Neutrophil (primary cell): Measurements from ENCODE around the gene C20orf204.

ENCODE experiments used
- H3K27ac ChIP-seq: fragments of 200-600 bp; sonication (generic); 2 replicates; pipeline ENCODE4 v1.5.1; 2016; ENCODE audit warnings: mild to moderate bottlenecking, moderate library complexity
- H3K27me3 ChIP-seq: fragments of 200-600 bp; sonication (generic); 2 replicates; pipeline ENCODE4 v1.6.0; 2016; ENCODE audit warnings: mild to moderate bottlenecking
- H3K36me3 ChIP-seq: fragments of 200-600 bp; sonication (generic); 2 replicates; pipeline ENCODE4 v1.5.1; 2017
- H3K4me1 ChIP-seq, 2 experiments: fragments of 200-600 bp in 1 of 2; sonication (generic) in 1 of 2; 1 replicate in 1 of 2; 2 replicates in 1 of 2; pipeline versions ENCODE4 v1.5.1 to v1.6.1; 2013 to 2016; ENCODE audit warnings: low read depth in 1 of 2, low read length in 1 of 2, mild to moderate bottlenecking in 1 of 2, moderate library complexity in 1 of 2; ENCODE audit not compliant: control insufficient read depth in 1 of 2, insufficient read depth in 1 of 2
- H3K4me3 ChIP-seq, 2 experiments: fragments of 200-600 bp in 1 of 2; sonication (generic) in 1 of 2; 1 replicate in 1 of 2; 2 replicates in 1 of 2; pipeline ENCODE4 v1.5.1; 2013 to 2016; ENCODE audit warnings: low read depth in 1 of 2, low read length in 1 of 2, mild to moderate bottlenecking in 1 of 2, moderate library complexity in 1 of 2
- H3K9me3 ChIP-seq: fragments of 200-600 bp; sonication (generic); 2 replicates; pipeline ENCODE4 v1.5.1; 2016
- CTCF ChIP-seq: fragments of 200-600 bp; sonication (generic); IDR thresholded peaks from 2 replicates; pipeline ENCODE4 v1.5.1; 2016; ENCODE audit warnings: antibody characterized with exemption

The C20orf204 gene

GRCh38 chr20:64051561-64052325 lies 15.8 kb downstream of the C20orf204 start:
- Histone ChIP-seq H3K4me3 (no peak overlapping the region), H3K36me3 (no peaks in the 10 kb centered on the region), H3K4me1 (peaks cover 10 to 20% of the 10 kb centered on the region in 2 experiments), H3K9me3 (no peaks in the 10 kb centered on the region), H3K27me3 (peaks cover 98% of the 10 kb centered on the region), H3K27ac (no peak overlapping the region)
- no peak for TF ChIP-seq CTCF

GRCh38 chr20:64052326-64052722 lies 16.3 kb downstream of the C20orf204 start:
- peaks cover 12 to 24% of the 10 kb centered on the region in 2 experiments for H3K4me1 ChIP-seq
- H3K36me3 ChIP-seq, result no peaks in the 10 kb centered on the region
- H3K27me3 ChIP-seq, result peaks cover 98% of the 10 kb centered on the region
- no peaks in the 10 kb centered on the region for H3K9me3 ChIP-seq
- no peak overlapping the region for H3K27ac ChIP-seq
- no peak for TF ChIP-seq CTCF
- no peak overlapping the region for H3K4me3 ChIP-seq

GRCh38 chr20:64052987-64053840 lies 17.2 kb downstream of the C20orf204 start:
- H3K27me3 ChIP-seq, result peaks cover 97% of the 10 kb centered on the region
- no peak overlapping the region for H3K27ac ChIP-seq
- TF ChIP-seq CTCF, result no peak
- no peaks in the 10 kb centered on the region for H3K36me3 ChIP-seq
- H3K4me3 ChIP-seq, result no peak overlapping the region
- peaks cover 16 to 32% of the 10 kb centered on the region in 2 experiments for H3K4me1 ChIP-seq
- H3K9me3 ChIP-seq, result no peaks in the 10 kb centered on the region

- Histone ChIP-seq H3K4me3 (no peak overlapping the region), H3K27me3 (peaks cover 89% of the 10 kb centered on the region), H3K4me1 (peaks cover 16 to 29% of the 10 kb centered on the region in 2 experiments), H3K27ac (no peak overlapping the region), H3K36me3 (no peaks in the 10 kb centered on the region), H3K9me3 (no peaks in the 10 kb centered on the region)
- TF ChIP-seq CTCF, result no peak
Measured at GRCh38 chr20:64053841-64054661, 18.1 kb downstream of the C20orf204 start.

- peaks cover 75% of the 10 kb centered on the region for H3K27me3 ChIP-seq
- H3K4me1 ChIP-seq, result peaks cover 16 to 22% of the 10 kb centered on the region in 2 experiments
- no peak for TF ChIP-seq CTCF
Measured at GRCh38 chr20:64055396-64055892, 19.5 kb downstream of the C20orf204 start.

More at GRCh38 chr20:64055396-64055892, 19.5 kb downstream of the C20orf204 start:
- Histone ChIP-seq H3K27ac (no peak overlapping the region), H3K4me3 (no peak overlapping the region), H3K9me3 (no peaks in the 10 kb centered on the region), H3K36me3 (no peaks in the 10 kb centered on the region)
